ENCODE results near the gene KRTAP10-9.

Gene KRTAP10-9

DNA sequence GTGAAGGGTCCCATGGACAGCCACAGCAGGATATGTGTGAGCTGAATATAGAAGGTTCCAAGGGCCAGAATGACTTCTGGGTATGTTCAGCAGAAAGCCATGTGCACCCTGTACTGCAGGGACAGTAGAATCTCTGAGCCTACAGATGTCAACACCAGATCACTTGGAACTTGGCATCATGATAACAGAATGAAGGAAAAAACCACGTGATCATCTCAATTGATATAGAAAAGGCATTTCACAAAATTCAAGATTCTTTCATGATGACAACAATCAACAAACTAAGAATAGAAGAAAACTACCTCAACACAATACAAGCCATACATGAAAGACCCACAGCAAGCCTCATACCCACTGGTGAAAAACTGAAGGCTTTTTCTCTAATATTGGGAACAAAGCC is 40.7 kb downstream of the KRTAP10-9 start:
- DNase-seq, result no peak

GRCh38 chr21:44670642-44671432 is 43.9 kb downstream of the KRTAP10-9 start:
- no peak for DNase-seq

DNA sequence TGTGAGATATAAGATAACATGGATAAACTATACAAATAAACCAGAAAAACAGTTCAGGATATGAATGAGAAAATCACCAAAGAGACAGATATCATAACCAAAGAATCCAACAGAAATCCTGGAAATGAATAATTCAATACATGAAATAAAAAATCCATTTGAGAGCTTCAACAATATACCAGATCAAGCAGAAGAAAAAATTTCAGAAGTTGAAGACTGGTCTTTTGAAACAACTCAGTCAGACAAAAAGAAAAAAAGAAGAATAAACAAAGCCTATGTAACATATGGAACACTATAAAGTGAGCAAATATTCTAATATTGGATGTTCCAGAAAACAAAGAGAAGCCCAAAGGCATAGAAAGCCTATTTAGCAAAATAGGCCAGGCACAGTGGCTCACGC is 45.0 kb downstream of the KRTAP10-9 start:
- DNase-seq, result no peak

GRCh38 chr21:44677881-44678280 is 51.0 kb downstream of the KRTAP10-9 start:
- no peak for DNase-seq

All from CD4-positive, alpha-beta T cell treated with Interleukin-6 for 4 hours (primary cell).